Motor neuron (in vitro differentiated cells): Measurements from ENCODE around the gene TKT. TPM values are rescaled to one million over a fixed set of nuclear protein-coding genes. Genes with fewer than 3 reads are reported as not detected.
"Not testable (repeated sequence)": the region's sequence is repeated elsewhere in the genome, so short reads cannot be mapped to it uniquely, and the experiment has no call there.

Experiments
- ATAC-seq, 8 experiments: fragments of 200-7000 bp; cut with Tn5 transposase; replicated peaks in 6 of 8; 2 replicates each; pipeline ENCODE4 v1.8.0; 2021; ENCODE audit warnings: mild to moderate bottlenecking in 8 of 8, moderate library complexity in 8 of 8
- H3K27ac ChIP-seq, 2 donors: fragments of 250-450 bp; sonication (Bioruptor Pico); 2 replicates each; pipeline ENCODE4 v1.9.0; 2021; ENCODE audit warnings: antibody characterized with exemption in 2 of 2, mild to moderate bottlenecking in 2 of 2, moderate library complexity in 1 of 2
- H3K4me1 ChIP-seq, 2 donors: fragments of 250-450 bp; sonication (Bioruptor Pico); replicated peaks in 1 of 2; 2 replicates each; pipeline ENCODE4 v1.6.1; 2021; ENCODE audit warnings: antibody characterized with exemption in 2 of 2, mild to moderate bottlenecking in 2 of 2, moderate library complexity in 1 of 2
- H3K4me3 ChIP-seq, 5 donors: fragments of 250-450 bp; sonication (Bioruptor Pico); 2 replicates each; pipeline ENCODE4 v1.9.0; 2021; ENCODE audit warnings: antibody characterized with exemption in 5 of 5, mild to moderate bottlenecking in 5 of 5, moderate library complexity in 4 of 5
- WGBS, 10 experiments: fragments of 450-650 bp; shearing (Covaris generic); methylation state at CpG; one replicate each; pipeline ENCODE4 v1.0.0; 2022; 5-methylcytosine and 5-hydroxymethylcytosine counted together
- in situ Hi-C, 9 experiments: fragments of 400-800 bp; cut with MboI; loops; one replicate each; pipeline ENCODE4 v1.15.0; 2021; ENCODE audit warnings: low sequenced_read_pairs in 9 of 9, low pct_unique_long_range_greater_than_20kb in 2 of 9; ENCODE audit not compliant: unreplicated experiment in 9 of 9
- total RNA-seq, 8 experiments: library from RNA; unstranded; fragments of 300-600 nt; gene quantifications; 2 replicates each; pipeline versions ENCODE4 v1.2.3 to v1.2.4, GENCODE V29; 2022

Gene TKT
- total RNA-seq, 8 experiments from 2014 or later = 87.0 to 697 (median 139) TPM

DNA sequence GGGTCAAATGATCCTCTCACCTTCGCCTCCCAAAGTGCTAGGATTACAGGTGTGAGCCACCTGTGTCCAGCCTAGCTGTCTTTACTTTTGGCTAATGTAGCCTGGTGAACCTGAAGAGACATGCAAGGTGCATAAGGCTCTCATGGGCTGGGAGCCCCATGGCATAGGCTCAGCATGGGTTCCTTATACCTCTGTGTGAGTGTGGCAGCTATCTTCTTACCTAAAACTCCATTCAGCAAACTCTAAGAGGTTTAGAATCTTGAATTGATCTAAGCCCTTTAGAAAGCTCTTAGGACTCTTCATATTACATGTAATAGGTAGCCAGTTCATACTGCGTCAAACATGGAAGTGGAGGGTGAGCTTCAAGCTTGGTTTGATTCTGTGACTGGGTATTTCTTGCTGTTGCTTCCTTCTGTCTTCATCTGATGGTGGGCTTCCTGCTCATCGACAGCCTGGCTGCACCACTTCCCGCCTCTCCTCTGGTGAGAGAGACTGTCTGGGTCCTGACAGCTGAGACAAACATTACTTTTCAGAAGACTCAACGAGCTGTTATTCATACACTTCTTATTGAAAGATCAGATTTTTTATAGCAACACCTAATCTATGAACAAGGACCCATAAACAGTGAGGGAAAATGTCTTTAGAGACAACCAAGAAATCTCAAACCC is 19.2 kb upstream of the TKT start:
- peaks cover 4 to 7% of the 10 kb centered on the region in 2 donors for H3K4me1 ChIP-seq
- H3K4me3 ChIP-seq = no peak overlapping the region
- no peak overlapping the region for H3K27ac ChIP-seq
- WGBS, 10 experiments = 20 to 100% (median 65%) methylated on average over 1 to 5 of the region's 5 CpGs; no CpG with 5 or more reads in 2 of the 10 experiments
- in situ Hi-C loops = loop anchor here in 2 of 9 experiments (25.0 kb wide), 1 partner anchor 437 kb away; no protein-coding TSS in a partner anchor
- ATAC-seq = no peak

DNA sequence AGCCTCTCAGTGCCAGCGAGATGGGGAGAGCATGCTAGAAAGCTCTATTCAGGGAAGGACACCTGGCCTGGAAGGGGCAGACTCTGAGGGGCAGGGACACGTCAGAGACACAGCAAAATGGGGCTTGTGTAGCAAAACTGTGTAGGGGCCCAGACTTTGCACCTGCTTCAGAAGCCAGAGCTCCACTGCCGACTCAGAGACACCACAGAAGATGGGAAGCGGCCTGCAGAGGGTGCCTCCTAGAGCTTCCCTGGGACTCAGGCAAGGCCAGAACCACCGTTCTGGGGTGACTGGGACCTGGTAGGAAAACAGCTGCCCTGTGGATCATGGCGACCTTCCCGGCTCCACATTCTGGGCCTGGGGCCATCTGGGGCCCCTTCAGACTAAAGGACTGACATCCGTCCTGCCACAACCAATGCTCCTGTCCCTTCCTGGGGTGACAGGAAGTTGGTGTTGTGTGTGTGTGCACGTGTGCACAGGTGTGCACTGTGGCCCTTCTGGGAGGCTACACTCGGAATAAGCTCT is 17.4 kb upstream of the TKT start:
- no peak for ATAC-seq
- Histone ChIP-seq H3K27ac (no peak overlapping the region), H3K4me1 (peaks cover 11 to 14% of the 10 kb centered on the region in 2 donors), H3K4me3 (no peak overlapping the region)
- in situ Hi-C loops = no loop called here
- WGBS, 10 experiments = 67 to 100% (median 86%) methylated on average over 1 to 3 of the region's 10 CpGs; no CpG with 5 or more reads in 3 of the 10 experiments

- 0 to 100% (median 37%) methylated on average over 1 to 4 of the region's 12 CpGs; no CpG with 5 or more reads in 2 of the 10 experiments for WGBS, 10 experiments
- peak overlapping the region in 1 of 5 donors; percentile 6 for H3K4me3 ChIP-seq
- peaks cover 11 to 14% of the 10 kb centered on the region in 2 donors for H3K4me1 ChIP-seq
- in situ Hi-C loops = no loop called here
- peak overlapping the region; percentile 56 to 83 for H3K27ac ChIP-seq
- ATAC-seq = peak; percentile 93 to 97 (median 94)
These were observed 14.4 kb upstream of the TKT start for GRCh38 chr3:53269888-53270880.

DNA sequence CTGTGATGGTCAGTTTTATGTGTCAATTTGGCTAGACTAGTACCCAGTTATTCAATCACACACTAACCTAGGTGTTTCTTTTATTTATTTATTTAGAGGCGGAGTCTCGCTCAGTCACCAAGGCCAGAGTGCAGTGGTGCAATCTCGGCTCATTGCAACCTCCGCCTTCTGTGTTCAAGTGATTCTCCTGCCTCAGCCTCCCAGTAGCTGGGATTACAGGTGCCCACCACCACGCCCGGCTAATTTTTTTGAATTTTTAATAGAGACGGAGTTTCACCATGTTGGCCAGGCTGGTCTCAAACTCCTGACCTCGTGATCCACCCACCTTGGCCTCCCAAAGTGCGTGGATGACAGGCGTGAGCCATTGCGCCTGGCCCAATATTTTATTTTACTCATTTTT is 13.4 kb upstream of the TKT start:
- 92 to 100% (median 96%) methylated on average over 2 to 10 of the region's 11 CpGs; no CpG with 5 or more reads in 1 of the 10 experiments for WGBS, 10 experiments
- Histone ChIP-seq H3K27ac (peak overlapping the region in 1 of 2 donors; percentile 83), H3K4me1 (peaks cover 11 to 14% of the 10 kb centered on the region in 2 donors)
- in situ Hi-C loops, H3K4me3 ChIP-seq, ATAC-seq: not testable (repeated sequence)

DNA sequence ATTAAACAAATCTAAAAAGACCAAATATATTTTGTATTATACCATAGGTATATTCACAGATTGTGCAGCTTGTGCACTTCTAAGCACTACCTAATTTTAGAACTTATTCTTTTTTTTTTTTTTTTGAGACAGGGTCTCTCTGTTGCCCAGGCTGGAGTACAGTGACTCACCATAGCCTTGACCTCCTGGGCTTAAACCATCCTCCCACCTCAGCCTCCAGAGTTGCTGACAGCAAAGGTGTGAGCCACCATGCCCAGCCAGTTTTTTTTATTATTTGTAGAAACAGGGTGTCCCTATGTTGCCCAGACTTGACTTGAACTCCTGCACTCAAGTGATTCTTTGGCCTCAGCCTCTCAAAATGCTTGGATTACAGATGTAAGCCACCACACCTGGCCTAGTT is 11.9 kb upstream of the TKT start:
- peaks cover 11 to 14% of the 10 kb centered on the region in 2 donors for H3K4me1 ChIP-seq
- in situ Hi-C loops = no loop called here
- H3K27ac ChIP-seq = no peak overlapping the region
- no peak for ATAC-seq
- H3K4me3 ChIP-seq = no peak overlapping the region

GRCh38 chr3:53264718-53265117 is 8.9 kb upstream of the TKT start:
- 40 to 86% (median 71%) methylated on average over 1 to 2 of the region's 3 CpGs; no CpG with 5 or more reads in 3 of the 10 experiments for WGBS, 10 experiments
- in situ Hi-C loops = no loop called here
- no peak overlapping the region for H3K27ac ChIP-seq
- no peak overlapping the region for H3K4me3 ChIP-seq
- no peak for ATAC-seq
- peaks cover 3 to 6% of the 10 kb centered on the region in 2 donors for H3K4me1 ChIP-seq

- WGBS, 10 experiments = 66 to 100% (median 93%) methylated on average over 1 to 3 of the region's 4 CpGs; no CpG with 5 or more reads in 5 of the 10 experiments
- Histone ChIP-seq H3K4me1 (peaks cover 8 to 10% of the 10 kb centered on the region in 2 donors), H3K27ac (no peak overlapping the region), H3K4me3 (no peak overlapping the region)
- in situ Hi-C loops = no loop called here
- no peak for ATAC-seq
These were observed 8.1 kb upstream of the TKT start for GRCh38 chr3:53263907-53264306.

- Histone ChIP-seq H3K4me1 (peaks cover 16 to 18% of the 10 kb centered on the region in 2 donors), H3K4me3 (no peak overlapping the region), H3K27ac (no peak overlapping the region)
- ATAC-seq = peak in 2 of 8 experiments; percentile 12 to 30
- in situ Hi-C loops = no loop called here
- 69 to 100% (median 81%) methylated on average over 2 to 5 of the region's 5 CpGs; no CpG with 5 or more reads in 6 of the 10 experiments for WGBS, 10 experiments
These were observed 5.9 kb upstream of the TKT start for GRCh38 chr3:53261712-53262111.

GRCh38 chr3:53260286-53260785 is 4.5 kb upstream of the TKT start:
- Histone ChIP-seq H3K4me3 (no peak overlapping the region), H3K27ac (no peak overlapping the region), H3K4me1 (peaks cover 16 to 18% of the 10 kb centered on the region in 2 donors)
- WGBS, 10 experiments = 74 to 82% (median 80%) methylated on average over 1 to 4 of the region's 4 CpGs; no CpG with 5 or more reads in 7 of the 10 experiments
- no peak for ATAC-seq
- in situ Hi-C loops = no loop called here

GRCh38 chr3:53259427-53260259 is 3.8 kb upstream of the TKT start:
- WGBS, 10 experiments = 46 to 100% (median 80%) methylated on average over 1 to 6 of the region's 9 CpGs; no CpG with 5 or more reads in 1 of the 10 experiments
- peak in 2 of 8 experiments; percentile 1 to 27 for ATAC-seq
- peaks cover 16 to 18% of the 10 kb centered on the region in 2 donors for H3K4me1 ChIP-seq
- in situ Hi-C loops = no loop called here
- H3K27ac ChIP-seq = peak overlapping the region in 1 of 2 donors; percentile 32
- H3K4me3 ChIP-seq = no peak overlapping the region

DNA sequence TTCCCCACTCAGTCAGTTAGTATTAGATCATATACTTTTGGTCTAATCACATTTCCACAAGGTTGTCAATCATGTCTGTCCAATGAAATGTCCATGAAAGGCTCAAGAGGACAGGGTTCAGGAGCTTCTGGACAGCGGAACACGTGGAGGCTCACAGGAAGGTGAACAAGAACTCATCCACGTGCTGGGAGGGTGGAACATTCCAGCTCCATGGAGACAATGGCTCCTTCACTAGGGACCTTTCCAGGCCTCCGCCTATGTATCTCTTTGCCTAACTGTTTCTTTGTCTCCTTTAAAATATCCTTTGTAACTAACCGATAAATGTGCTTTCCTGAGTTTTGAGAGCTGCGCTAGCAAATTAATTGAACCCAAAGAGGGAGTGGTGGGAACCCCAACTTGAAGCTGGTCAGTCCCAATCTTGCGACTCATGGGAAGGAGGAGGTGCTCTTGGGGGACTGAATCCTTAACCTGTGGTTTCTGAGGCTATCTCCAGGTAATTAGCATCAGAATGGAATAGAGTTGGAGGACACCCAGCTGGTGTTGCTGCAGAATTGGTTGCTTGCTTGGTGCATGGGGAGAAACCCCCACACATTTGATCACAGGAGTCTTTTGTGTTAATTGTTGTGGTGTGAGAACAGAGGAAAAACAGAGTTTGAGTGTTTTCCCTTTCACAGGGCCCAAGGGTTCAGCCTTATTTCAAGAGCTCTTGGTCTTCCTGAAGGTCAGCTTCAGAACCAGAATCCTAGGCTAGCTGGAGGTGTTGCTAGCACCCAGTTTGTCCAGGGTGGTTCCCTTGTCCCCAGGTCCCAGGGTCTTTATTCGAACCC is 3.0 kb upstream of the TKT start:
- Histone ChIP-seq H3K4me3 (no peak overlapping the region), H3K27ac (peak overlapping the region in 1 of 2 donors; percentile 32), H3K4me1 (peaks cover 21 to 23% of the 10 kb centered on the region in 2 donors)
- ATAC-seq = no peak
- in situ Hi-C loops = no loop called here
- 42 to 100% (median 81%) methylated on average over 2 to 8 of the region's 8 CpGs; no CpG with 5 or more reads in 1 of the 10 experiments for WGBS, 10 experiments
